K562 (cell line): Measurements from ENCODE around the gene KRTAP1-3. TPM values are rescaled to one million over a fixed set of nuclear protein-coding genes. Genes with fewer than 3 reads are reported as not detected.

Experiments used
- ARID3B ChIP-seq: fragments of 250-450 bp; sonication (Bioruptor Pico); IDR thresholded peaks from 2 replicates; pipeline ENCODE4 v1.4.0; 2020; ENCODE audit warnings: borderline replicate concordance
- CGGBP1 ChIP-seq: fragments of 250-450 bp; sonication (Bioruptor Pico); IDR thresholded peaks from 2 replicates; pipeline ENCODE4 v1.9.0; 2021; ENCODE audit warnings: mild to moderate bottlenecking
- CHCHD3 ChIP-seq: fragments of 250-450 bp; sonication (Bioruptor Pico); IDR thresholded peaks from 2 replicates; pipeline ENCODE4 v2.1.2; 2022; ENCODE audit warnings: mild to moderate bottlenecking
- DPF2 ChIP-seq: fragments of 450-650 bp; IDR thresholded peaks from 2 replicates; pipeline ENCODE4 v1.6.1; 2016
- SRF ChIP-seq, 2 experiments: fragments of 250-450, 450-650 bp in 1 of 2; sonication (Bioruptor Pico) in 1 of 2; sonication (generic) in 1 of 2; formaldehyde crosslinking; IDR thresholded peaks; 2 replicates each; pipeline versions ENCODE4 v1.5.0 to v1.5.1; 2020 to 2022; ENCODE audit warnings: mild to moderate bottlenecking in 1 of 2, missing genetic modification reagents in 1 of 2
- TCF3 ChIP-seq: sonication (generic); formaldehyde crosslinking; IDR thresholded peaks from 2 replicates; pipeline ENCODE4 v1.4.0; 2020; ENCODE audit warnings: mild to moderate bottlenecking, missing genetic modification reagents
- TGIF2 ChIP-seq: sonication (generic); formaldehyde crosslinking; IDR thresholded peaks from 2 replicates; pipeline ENCODE4 v1.8.1; 2022; ENCODE audit warnings: mild to moderate bottlenecking, missing genetic modification reagents, moderate library complexity
- ZNF518B ChIP-seq: fragments of 250-450 bp; sonication (Bioruptor Pico); IDR thresholded peaks from 2 replicates; pipeline ENCODE4 v1.5.0; 2021; ENCODE audit warnings: mild to moderate bottlenecking, moderate library complexity
- ZNF668 ChIP-seq: fragments of 250-450 bp; sonication (Bioruptor Pico); IDR thresholded peaks from 2 replicates; pipeline ENCODE4 v1.8.0; 2022; ENCODE audit warnings: mild to moderate bottlenecking, inconsistent platforms
- polyA plus RNA-seq, 8 experiments: library from polyadenylated mRNA; depleted of rRNA in 4 of 8; stranded (reverse) in 5 of 8; unstranded in 3 of 8; fragments of >200 nt; fragmentation: Nextera tagmentation in 2 of 8; fragmentation: Illumina TruSeq in 1 of 8; extraction: Ambion mirVana in 2 of 8; extraction: Trizol in 1 of 8; gene quantifications; 2 replicates each; pipeline versions ENCODE4 v1.2.1 to v1.2.3, GENCODE V29; 2011 to 2014; ENCODE audit warnings: inconsistent platforms in 1 of 8, missing spikeins in 1 of 8
- total RNA-seq, 7 experiments: library from RNA; depleted of rRNA in 6 of 7; stranded (reverse); fragments of >200 nt in 6 of 7; fragmentation: Illumina TruSeq in 2 of 7; extraction: Trizol in 2 of 7; gene quantifications; 2 replicates each; pipeline versions ENCODE4 v1.2.1 to v1.2.3, GENCODE V29; 2011 to 2021; ENCODE audit warnings: low replicate concordance in 1 of 7

KRTAP1-3 gene
- total and polyA plus RNA-seq, 9 of the 15 experiments (the other 6 are each of a cell fraction or from before 2014, with no cell fraction given) = not detected

GRCh38 chr17:41016578-41017215 lies 18.0 kb downstream of the KRTAP1-3 start (continued):
- TF ChIP-seq ZNF518B (no peak), SRF (CRISPR knock-in tag; IDR thresholded peaks at IDR 0.05) (no peak), CGGBP1 (CRISPR knock-in tag) (no peak), TGIF2 (no peak), DPF2 (no peak), TCF3 (CRISPR knock-in tag) (no peak), ARID3B (CRISPR knock-in tag) (no peak), CHCHD3 (CRISPR knock-in tag) (no peak), ZNF668 (CRISPR knock-in tag) (no peak)
- TF ChIP-seq, all 486 proteins: peak for 0
